Measurements from ENCODE around the gene SPTA1.

GRCh38 chr1:158675563-158676323, 10.8 kb downstream of the SPTA1 start:
- TF ChIP-seq POLR2AphosphoS5 (IDR thresholded peaks at IDR 0.05): no peak
- no peak for TF ChIP-seq POLR2A (IDR thresholded peaks at IDR 0.05)
- no peak for TF ChIP-seq CTCF (IDR thresholded peaks at IDR 0.05)
- TF ChIP-seq EP300 (IDR thresholded peaks at IDR 0.05): no peak
